Skin epidermis (tissue), 12 donors: ENCODE measurements around the gene PPP1R1C.

ENCODE experiments used
- H3K27ac ChIP-seq, 21 experiments: fragments of 200-600 bp; sonication (generic) in 11 of 21; one replicate each; pipeline ENCODE4 v1.5.0; 2020; ENCODE audit warnings: mild to moderate bottlenecking in 3 of 21, inconsistent platforms in 2 of 21, moderate library complexity in 2 of 21
- H3K4me3 ChIP-seq, 7 experiments: fragments of 200-600 bp; sonication (generic) in 2 of 7; one replicate each; pipeline ENCODE4 v1.5.0; 2020; ENCODE audit warnings: inconsistent platforms in 2 of 7, mild to moderate bottlenecking in 2 of 7, moderate library complexity in 1 of 7

Gene PPP1R1C

DNA sequence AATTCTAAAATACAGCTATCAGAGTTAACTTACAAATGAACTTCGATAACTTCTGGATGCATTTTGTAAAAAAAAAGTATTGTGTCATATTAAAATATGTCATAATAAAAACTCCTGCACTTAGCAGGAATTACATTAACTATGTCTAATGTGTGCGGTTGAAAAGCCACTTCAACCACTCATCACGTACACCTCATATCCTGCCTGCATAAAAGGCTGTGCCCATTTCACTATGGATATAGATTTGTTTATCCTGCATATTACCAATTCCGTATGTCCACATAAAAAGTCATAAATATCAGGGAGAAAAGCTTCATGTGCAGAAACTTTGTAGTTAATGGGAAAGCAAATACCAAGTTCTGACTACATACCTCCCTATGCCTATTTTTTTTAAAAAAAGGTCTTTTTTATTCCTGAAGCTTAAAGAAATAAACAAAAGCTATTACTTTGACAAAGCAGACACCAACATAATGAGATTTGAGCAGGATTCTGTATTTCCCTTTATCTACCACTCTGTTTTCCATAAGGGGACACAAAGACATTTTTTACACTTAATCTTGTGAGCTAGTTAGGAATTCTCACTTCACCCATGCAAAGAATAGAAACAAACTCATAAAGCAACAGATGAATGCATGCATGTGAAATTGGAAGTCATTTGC, 96.1 kb downstream of the PPP1R1C start:
- Histone ChIP-seq H3K4me3 (no peak overlapping the region), H3K27ac (no peak overlapping the region)

GRCh38 chr2:182088681-182089320, 103.1 kb downstream of the PPP1R1C start:
- H3K4me3 ChIP-seq = no peak overlapping the region
- H3K27ac ChIP-seq = no peak overlapping the region

DNA sequence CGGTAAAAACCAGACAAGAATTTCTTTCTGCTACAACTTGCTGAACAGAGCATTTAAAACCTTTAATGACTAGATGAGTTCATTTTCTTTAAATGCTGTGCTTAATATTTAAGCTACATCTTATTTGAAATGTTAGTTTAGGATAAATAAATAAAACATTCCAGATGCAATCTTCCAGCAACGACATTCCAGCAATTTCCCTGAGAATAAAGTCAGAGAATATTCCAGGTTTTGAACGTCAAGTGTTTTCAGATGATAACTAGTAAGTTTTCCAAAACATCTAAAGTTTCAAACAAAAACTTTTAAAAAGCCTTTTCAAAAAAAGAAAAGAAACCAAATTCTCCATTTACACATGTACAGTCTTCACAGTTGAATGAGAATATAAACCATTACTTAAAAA, 104.8 kb downstream of the PPP1R1C start:
- H3K4me3 ChIP-seq = no peak overlapping the region
- no peak overlapping the region for H3K27ac ChIP-seq

- no peak overlapping the region for H3K27ac ChIP-seq
- H3K4me3 ChIP-seq = no peak overlapping the region
These were observed 112.0 kb downstream of the PPP1R1C start for GRCh38 chr2:182097571-182098164.

- Histone ChIP-seq H3K27ac (no peak overlapping the region), H3K4me3 (no peak overlapping the region)
These were observed 113.0 kb downstream of the PPP1R1C start for GRCh38 chr2:182098648-182099047.

DNA sequence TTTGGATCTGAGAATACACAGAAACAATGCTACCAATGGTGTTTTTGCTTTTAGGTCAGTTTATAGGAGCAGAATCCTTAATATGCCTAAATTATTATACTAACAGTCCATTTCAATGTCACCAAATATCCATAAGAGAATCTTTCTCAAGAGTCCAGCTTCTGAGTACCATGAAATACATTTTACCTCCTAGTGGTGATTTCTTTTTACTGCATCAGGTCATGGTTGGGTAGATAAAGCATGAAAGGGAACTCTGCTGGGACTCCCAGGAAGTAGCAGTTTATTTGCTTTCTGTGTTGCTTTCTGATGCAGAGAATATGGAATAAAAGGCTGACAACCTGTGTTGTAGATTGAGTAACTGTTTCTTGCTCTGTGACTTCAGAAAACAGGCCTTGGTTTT, 115.6 kb downstream of the PPP1R1C start:
- Histone ChIP-seq H3K4me3 (no peak overlapping the region), H3K27ac (no peak overlapping the region)

DNA sequence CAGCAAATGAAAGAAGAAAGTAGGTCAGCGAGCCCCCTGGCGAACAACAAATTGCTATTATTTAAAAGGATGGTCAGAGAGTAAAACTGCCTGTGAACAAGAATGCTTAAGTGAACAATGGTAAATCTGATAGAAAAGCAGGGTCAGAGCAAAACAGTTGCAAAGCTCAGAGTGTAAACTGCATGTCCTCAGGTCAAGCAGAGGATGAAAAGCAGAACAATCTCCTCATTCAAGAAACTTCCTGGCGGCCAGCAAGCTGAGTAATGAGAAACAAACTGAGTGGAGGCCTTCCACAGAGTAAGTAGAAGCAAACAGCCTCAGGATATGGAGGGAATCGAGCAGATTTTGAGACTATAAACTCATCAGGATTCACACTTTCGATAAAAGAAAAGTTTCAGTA, 117.9 kb downstream of the PPP1R1C start:
- no peak overlapping the region for H3K27ac ChIP-seq
- H3K4me3 ChIP-seq = no peak overlapping the region

DNA sequence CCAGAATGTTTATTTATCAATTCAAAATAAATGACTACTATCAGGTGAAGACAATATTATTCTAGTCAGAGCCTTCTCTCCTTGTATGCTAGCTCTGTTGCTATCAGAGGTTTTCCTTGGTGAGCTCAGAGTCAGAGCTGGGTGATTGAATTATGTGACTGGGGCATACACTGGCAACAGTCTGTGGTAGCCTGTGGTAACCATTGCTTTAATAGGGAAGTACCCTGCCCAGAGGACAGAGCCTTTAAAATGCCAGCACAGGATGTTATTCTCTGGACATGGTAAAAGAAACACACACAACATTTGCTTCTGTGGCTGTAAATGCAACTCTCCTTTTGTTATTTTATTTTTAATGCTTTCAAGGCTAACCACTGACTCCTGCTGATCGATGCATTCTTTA, 124.7 kb downstream of the PPP1R1C start:
- Histone ChIP-seq H3K4me3 (no peak overlapping the region), H3K27ac (no peak overlapping the region)

GRCh38 chr2:182113334-182113733, 127.7 kb downstream of the PPP1R1C start:
- Histone ChIP-seq H3K27ac (no peak overlapping the region), H3K4me3 (no peak overlapping the region)

GRCh38 chr2:182115258-182115657, 129.6 kb downstream of the PPP1R1C start:
- no peak overlapping the region for H3K4me3 ChIP-seq
- H3K27ac ChIP-seq = no peak overlapping the region

DNA sequence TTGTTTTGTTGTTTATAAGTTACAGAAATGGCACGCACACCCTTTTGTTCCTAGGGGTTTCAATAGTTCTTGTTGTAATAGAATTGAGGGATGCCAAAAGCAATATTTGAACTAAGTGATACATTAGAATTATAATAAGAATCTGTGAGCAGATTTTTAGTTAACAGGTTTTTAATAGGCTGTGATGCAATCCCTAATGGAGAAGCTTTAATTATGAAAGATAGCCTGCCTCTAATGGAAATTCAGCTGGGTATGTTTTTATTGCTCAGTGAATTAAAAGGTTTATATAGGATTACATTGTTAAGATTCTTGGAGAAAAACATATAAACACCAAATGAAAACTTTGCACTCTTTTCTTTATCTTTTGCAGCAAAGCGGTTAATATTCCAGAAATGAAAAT, 131.1 kb downstream of the PPP1R1C start:
- Histone ChIP-seq H3K4me3 (no peak overlapping the region), H3K27ac (no peak overlapping the region)

- H3K4me3 ChIP-seq = no peak overlapping the region
- H3K27ac ChIP-seq = no peak overlapping the region
These were observed 131.5 kb downstream of the PPP1R1C start for GRCh38 chr2:182117196-182117595.

DNA sequence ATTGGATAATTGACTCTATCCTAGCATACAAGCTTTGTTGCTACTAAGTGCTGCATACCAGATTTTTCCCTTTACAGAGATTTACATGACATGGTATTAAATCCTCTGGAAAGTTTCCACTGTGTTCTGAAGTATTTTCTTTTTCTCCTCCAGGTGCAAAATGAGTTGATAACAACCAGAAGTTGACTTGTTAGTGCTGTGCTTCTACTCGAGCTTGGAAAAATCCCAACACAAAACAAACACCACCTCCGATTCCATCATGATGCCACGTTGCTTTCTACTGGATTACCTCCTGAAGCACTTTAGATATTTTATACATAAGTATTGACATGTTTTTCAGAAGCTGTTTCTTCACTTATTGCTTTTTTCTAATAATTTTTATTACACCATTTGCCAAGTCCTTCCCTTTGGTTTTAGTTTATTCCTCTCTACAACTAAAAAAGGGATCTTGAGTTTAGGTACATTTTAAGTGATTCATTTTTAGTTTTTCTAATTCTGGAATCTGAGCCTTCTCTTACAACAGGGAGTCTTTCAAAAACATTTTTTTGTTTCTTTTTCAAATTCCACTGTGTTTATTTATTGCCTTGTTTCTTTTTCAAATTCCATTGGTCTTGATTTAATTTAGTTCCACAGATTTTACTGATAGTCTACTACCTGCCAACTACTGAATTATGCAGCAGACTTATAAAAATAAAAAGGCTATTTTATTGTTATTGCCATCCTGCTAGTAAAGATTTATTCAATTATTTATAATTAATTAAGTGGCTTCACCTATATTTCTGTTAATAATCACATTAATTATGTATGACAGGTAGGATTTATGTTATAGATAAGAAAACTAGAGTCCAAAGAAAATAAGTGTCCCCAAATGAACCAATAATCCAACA, 143.4 kb downstream of the PPP1R1C start:
- Histone ChIP-seq H3K27ac (no peak overlapping the region), H3K4me3 (no peak overlapping the region)

DNA sequence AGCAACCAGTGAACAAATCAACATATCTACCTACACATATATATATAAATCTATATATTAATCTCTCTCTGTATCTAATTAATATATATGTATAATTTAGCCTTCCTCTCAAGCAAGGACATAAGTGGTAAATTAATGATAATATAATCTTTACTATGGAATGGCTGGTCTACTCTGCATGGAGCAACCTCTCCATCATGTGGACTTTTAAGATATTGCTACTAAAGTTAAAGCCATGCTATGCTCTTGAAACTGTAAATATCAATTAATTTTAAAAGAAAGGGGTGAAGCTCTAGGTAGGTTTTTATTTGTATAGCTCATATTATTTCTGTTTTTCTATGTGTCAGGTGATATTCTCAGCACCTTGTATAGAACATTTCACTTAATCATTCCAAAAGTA, 147.0 kb downstream of the PPP1R1C start:
- no peak overlapping the region for H3K4me3 ChIP-seq
- H3K27ac ChIP-seq = no peak overlapping the region

- H3K4me3 ChIP-seq = no peak overlapping the region
- H3K27ac ChIP-seq = no peak overlapping the region
These were observed 147.7 kb downstream of the PPP1R1C start for GRCh38 chr2:182133195-182133891.

- H3K4me3 ChIP-seq = no peak overlapping the region
- H3K27ac ChIP-seq = no peak overlapping the region
These were observed 148.5 kb downstream of the PPP1R1C start for GRCh38 chr2:182134201-182134600.

GRCh38 chr2:182142062-182142461, 156.4 kb downstream of the PPP1R1C start:
- Histone ChIP-seq H3K27ac (no peak overlapping the region), H3K4me3 (no peak overlapping the region)

GRCh38 chr2:182144041-182144775, 158.6 kb downstream of the PPP1R1C start:
- no peak overlapping the region for H3K27ac ChIP-seq
- H3K4me3 ChIP-seq = no peak overlapping the region

GRCh38 chr2:182144776-182145165, 159.1 kb downstream of the PPP1R1C start:
- Histone ChIP-seq H3K27ac (no peak overlapping the region), H3K4me3 (no peak overlapping the region)
